ENCODE data around the gene DACH1. TPM values are rescaled to one million over a fixed set of nuclear protein-coding genes. Genes with fewer than 3 reads are reported as not detected.
A peak's percentile ranks its signal among the peaks of the same experiment; 100 is the strongest.

Gene DACH1
- not detected in 2 replicates for total RNA-seq (2014; rRNA removed; shearing (Covaris generic))
- not detected in 2 replicates for total RNA-seq (2022)
- Bru-seq, nascent RNA, result percentile 0 among the genes with signal in this experiment
- not detected for BruChase-seq, experiment 1, labeled RNA remaining after a 6-hour chase
- not detected for BruChase-seq, experiment 2, labeled RNA remaining after a 2-hour chase
- long read RNA-seq, result 0 reads

DNA sequence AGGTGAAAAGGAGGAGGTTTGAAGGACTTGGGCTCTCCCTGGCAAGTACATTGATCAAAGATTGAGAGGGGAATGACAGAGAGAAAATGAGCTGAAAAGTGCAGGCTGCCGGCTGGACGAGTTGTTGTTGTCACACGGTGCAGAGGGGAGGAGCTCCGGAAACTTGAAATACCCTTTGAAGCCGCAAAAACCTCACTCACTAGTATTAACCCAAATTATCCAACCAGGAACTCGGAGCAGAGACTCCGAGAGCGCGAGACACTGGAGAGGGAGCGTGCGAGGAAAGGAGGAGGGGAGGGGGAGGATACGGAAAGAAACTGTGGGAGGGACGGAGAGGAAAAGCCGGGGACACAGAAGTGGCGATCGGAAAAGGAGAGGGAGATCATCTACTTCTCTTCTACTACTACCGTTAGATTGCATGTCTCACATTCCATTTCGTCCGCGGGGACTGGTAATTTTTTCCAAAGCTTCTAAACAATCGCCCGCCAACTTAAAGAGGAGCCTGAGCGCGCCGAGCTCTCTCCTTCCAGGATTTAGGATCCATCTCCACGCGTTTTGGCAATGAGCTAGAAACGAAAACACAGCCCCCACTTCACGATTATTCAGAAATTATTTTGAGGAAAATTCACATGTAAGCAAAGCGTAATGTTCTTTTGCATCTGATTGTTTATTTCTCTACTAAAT is at the start of gene DACH1:
Gene DACH1, minus strand, starts transcription at position 74 of the 684 bp plus-strand sequence.
- BruUV-seq (replicated peaks), result no TSS peak
- no peak for DNase-seq (ENCODE audit: low spot score)
- Histone ChIP-seq H3K9me3 (ENCODE audit: low read length) (no peaks in the 10 kb centered on the region), H3K4me2 (ENCODE audit: low read length) (no peak within 1 kb of the TSS), H3K4me1 (ENCODE audit: insufficient read depth, low read length, poor library complexity, severe bottlenecking) (no peaks in the 10 kb centered on the region), H2AFZ (ENCODE audit: low read length) (no peak within 1 kb of the TSS), H3K27ac (ENCODE audit: low read depth, low read length, poor library complexity, severe bottlenecking) (no peak within 1 kb of the TSS), H3K36me3 (ENCODE audit: insufficient read depth, low read length) (no peaks in the 10 kb centered on the region), H3K4me3 (ENCODE audit: low read depth, low read length, poor library complexity, severe bottlenecking) (no peak within 1 kb of the TSS), H3K9me2 (ENCODE audit: insufficient read depth, low read length) (no peaks in the 10 kb centered on the region), H3K79me2 (ENCODE audit: insufficient read depth, low read depth, low read length) (no peaks in the 10 kb centered on the region), H4K20me1 (ENCODE audit: insufficient read depth, low read length) (no peaks in the 10 kb centered on the region)
- no peak for TF ChIP-seq EZH2phosphoT487 (IDR thresholded peaks at IDR 0.05; ENCODE audit: borderline replicate concordance, low read depth, low read length)
- TF ChIP-seq, protein P1, sequence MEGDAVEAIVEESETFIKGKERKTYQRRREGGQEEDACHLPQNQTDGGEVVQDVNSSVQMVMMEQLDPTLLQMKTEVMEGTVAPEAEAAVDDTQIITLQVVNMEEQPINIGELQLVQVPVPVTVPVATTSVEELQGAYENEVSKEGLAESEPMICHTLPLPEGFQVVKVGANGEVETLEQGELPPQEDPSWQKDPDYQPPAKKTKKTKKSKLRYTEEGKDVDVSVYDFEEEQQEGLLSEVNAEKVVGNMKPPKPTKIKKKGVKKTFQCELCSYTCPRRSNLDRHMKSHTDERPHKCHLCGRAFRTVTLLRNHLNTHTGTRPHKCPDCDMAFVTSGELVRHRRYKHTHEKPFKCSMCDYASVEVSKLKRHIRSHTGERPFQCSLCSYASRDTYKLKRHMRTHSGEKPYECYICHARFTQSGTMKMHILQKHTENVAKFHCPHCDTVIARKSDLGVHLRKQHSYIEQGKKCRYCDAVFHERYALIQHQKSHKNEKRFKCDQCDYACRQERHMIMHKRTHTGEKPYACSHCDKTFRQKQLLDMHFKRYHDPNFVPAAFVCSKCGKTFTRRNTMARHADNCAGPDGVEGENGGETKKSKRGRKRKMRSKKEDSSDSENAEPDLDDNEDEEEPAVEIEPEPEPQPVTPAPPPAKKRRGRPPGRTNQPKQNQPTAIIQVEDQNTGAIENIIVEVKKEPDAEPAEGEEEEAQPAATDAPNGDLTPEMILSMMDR (conservative IDR thresholded peaks at IDR 0.05; ENCODE audit: low read length), result no peak
- intact Hi-C loops (cut with micrococcal nuclease; ENCODE audit: unreplicated experiment), result no loop called here
- CTCF ChIA-PET (ENCODE audit: unreplicated experiment), result no interaction called here
- POLR2A ChIA-PET, result interaction anchor here (0.6 kb wide), 1 partner anchor 17 kb away, joined by 3 read pairs; no protein-coding TSS in a partner anchor

DNA sequence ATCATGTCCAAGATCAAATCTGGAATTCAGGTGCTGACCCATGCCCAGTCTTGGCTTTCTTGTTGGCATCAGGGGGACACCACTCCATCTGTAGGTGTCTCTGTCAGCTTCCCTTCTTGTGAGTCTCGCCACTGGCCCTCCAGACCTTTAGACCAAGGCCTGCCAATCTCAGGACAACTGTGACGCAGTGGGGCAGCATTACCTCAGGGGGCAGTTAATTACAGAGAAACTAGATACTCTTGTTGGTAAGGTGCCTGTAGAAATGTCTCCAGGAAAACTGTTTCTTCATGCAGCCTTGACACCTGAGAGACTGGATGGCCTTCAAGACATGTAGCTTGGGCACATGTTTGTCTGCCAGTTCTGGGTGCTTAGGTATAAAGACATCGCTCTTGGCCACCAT is 46.7 kb upstream of the DACH1 start:
- POLR2A ChIA-PET, result no interaction called here
- H3K4me1 ChIP-seq (ENCODE audit: insufficient read depth, low read length, poor library complexity, severe bottlenecking), result no peaks in the 10 kb centered on the region
- CTCF ChIA-PET (ENCODE audit: unreplicated experiment), result no interaction called here
- H3K36me3 ChIP-seq (ENCODE audit: insufficient read depth, low read length), result no peaks in the 10 kb centered on the region
- intact Hi-C loops (cut with micrococcal nuclease; ENCODE audit: unreplicated experiment), result no loop called here
- no peak overlapping the region for H3K4me3 ChIP-seq (ENCODE audit: low read depth, low read length, poor library complexity, severe bottlenecking)
- TF ChIP-seq, protein P1 (conservative IDR thresholded peaks at IDR 0.05; ENCODE audit: low read length), result no peak
- H3K27ac ChIP-seq (ENCODE audit: low read depth, low read length, poor library complexity, severe bottlenecking), result no peak overlapping the region
- no peak for DNase-seq (ENCODE audit: low spot score)
- no peaks in the 10 kb centered on the region for H3K9me3 ChIP-seq (ENCODE audit: low read length)
- no peaks in the 10 kb centered on the region for H3K79me2 ChIP-seq (ENCODE audit: insufficient read depth, low read depth, low read length)
- no TSS peak for BruUV-seq (replicated peaks)
- no peaks in the 10 kb centered on the region for H3K9me2 ChIP-seq (ENCODE audit: insufficient read depth, low read length)
- no peak overlapping the region for H2AFZ ChIP-seq (ENCODE audit: low read length)
- H3K4me2 ChIP-seq (ENCODE audit: low read length), result no peak overlapping the region
- H4K20me1 ChIP-seq (ENCODE audit: insufficient read depth, low read length), result no peaks in the 10 kb centered on the region

DNA sequence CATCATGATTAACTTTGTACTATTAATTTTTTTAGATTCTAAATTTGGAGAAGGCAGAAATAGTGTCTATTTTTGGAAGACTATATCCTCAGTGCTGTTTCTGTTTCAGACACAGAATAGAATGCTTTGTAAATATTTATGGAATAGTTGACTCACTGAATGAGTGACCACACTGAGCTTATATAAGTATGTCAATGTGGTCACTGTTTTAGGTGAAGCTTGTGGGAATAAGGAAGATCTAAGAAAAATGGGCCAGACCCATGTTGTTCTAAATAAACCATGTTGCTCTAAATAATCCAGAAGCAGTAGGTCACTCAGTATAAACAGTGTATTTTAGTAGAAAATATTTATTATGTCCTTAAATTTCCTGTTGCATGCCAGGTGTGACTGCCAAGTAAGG is 45.5 kb upstream of the DACH1 start:
- CTCF ChIA-PET (ENCODE audit: unreplicated experiment), result no interaction called here

More for the DNA sequence above, 45.5 kb upstream of the DACH1 start:
- Histone ChIP-seq H3K4me2 (ENCODE audit: low read length) (no peak overlapping the region), H3K27ac (ENCODE audit: low read depth, low read length, poor library complexity, severe bottlenecking) (no peak overlapping the region), H3K4me3 (ENCODE audit: low read depth, low read length, poor library complexity, severe bottlenecking) (no peak overlapping the region), H3K9me2 (ENCODE audit: insufficient read depth, low read length) (no peaks in the 10 kb centered on the region), H3K9me3 (ENCODE audit: low read length) (no peaks in the 10 kb centered on the region), H3K79me2 (ENCODE audit: insufficient read depth, low read depth, low read length) (no peaks in the 10 kb centered on the region), H2AFZ (ENCODE audit: low read length) (no peak overlapping the region), H4K20me1 (ENCODE audit: insufficient read depth, low read length) (no peaks in the 10 kb centered on the region), H3K4me1 (ENCODE audit: insufficient read depth, low read length, poor library complexity, severe bottlenecking) (no peaks in the 10 kb centered on the region), H3K36me3 (ENCODE audit: insufficient read depth, low read length) (no peaks in the 10 kb centered on the region)
- intact Hi-C loops (cut with micrococcal nuclease; ENCODE audit: unreplicated experiment), result no loop called here
- no peak for TF ChIP-seq EZH2phosphoT487 (IDR thresholded peaks at IDR 0.05; ENCODE audit: borderline replicate concordance, low read depth, low read length)
- TF ChIP-seq, protein P1 (conservative IDR thresholded peaks at IDR 0.05; ENCODE audit: low read length), result no peak
- no peak for DNase-seq (ENCODE audit: low spot score)
- no TSS peak for BruUV-seq (replicated peaks)
- POLR2A ChIA-PET, result interaction anchor here (0.7 kb wide), 1 partner anchor 10 kb away, joined by 3 read pairs; no protein-coding TSS in a partner anchor

Data from OCI-LY7 (cell line).